KOPT-K1 (cell line): Measurements from ENCODE around the gene ATOH8.

ENCODE experiments used
- H3K27ac ChIP-seq: fragments of 200-600 bp; sonication (generic); 2 replicates; pipeline ENCODE4 v1.5.1; 2016; ENCODE audit warnings: antibody characterized with exemption, mild to moderate bottlenecking, low read depth, low read length; ENCODE audit not compliant: poor library complexity, severe bottlenecking
- H3K36me3 ChIP-seq: fragments of 200-600 bp; sonication (generic); 2 replicates; pipeline ENCODE4 v1.5.1; 2017; ENCODE audit warnings: antibody characterized with exemption, mild to moderate bottlenecking, low read length, moderate library complexity; ENCODE audit not compliant: insufficient read depth
- H3K9me3 ChIP-seq: fragments of 200-600 bp; sonication (generic); 2 replicates; pipeline ENCODE4 v1.5.1; 2017; ENCODE audit warnings: antibody characterized with exemption, low read length, mild to moderate bottlenecking; ENCODE audit not compliant: insufficient read depth, poor library complexity, severe bottlenecking

The ATOH8 gene

DNA sequence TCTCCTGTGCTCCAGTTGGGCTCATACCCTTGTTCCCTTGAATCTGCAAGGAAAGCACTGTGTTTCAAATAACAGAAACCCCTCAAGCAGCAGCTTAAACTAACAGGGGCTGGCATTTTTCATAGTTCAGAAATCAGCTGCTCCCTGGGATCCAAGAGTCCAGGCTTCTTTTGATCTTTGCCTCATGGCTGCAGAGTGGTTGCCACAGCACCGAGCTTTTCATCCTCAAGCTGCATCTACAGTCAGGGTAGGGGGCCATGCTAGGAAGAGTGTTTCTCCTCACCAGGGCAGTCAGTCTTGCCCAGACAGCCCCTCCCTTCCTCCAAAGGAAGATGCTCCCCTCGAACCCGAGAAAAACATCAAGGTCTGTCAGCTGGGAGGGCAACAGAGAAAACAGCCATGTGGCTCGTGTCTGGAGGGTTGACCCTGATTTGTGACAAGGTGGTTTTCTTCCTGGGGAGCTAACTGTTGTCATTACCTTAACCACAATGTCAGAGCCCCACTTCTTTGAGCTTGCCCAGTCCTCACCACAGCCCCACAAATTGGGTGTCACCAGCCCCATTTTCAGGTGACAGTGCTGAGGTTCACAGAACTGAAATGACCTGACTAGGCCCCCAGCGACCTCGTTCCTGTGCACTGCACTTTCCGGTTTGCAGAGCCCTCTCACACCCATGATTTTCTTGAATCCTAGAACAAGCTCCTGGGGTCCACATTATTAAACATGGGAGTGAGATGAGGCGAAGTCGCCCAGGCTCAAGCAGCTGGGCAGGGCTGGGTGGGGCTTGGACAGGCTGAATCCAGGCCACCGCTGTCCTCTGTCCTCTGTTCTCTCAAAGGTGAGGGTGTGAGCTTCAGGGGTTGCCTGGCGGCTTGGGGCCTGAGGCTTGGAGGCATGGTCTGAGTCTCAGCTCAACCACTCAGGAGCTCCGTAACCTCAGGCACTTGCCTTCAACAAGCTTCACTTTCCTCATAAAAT lies 21.9 kb downstream of the ATOH8 start:
- H3K36me3 ChIP-seq, result no peaks in the 10 kb centered on the region
- no peak overlapping the region for H3K27ac ChIP-seq
- H3K9me3 ChIP-seq, result no peaks in the 10 kb centered on the region

DNA sequence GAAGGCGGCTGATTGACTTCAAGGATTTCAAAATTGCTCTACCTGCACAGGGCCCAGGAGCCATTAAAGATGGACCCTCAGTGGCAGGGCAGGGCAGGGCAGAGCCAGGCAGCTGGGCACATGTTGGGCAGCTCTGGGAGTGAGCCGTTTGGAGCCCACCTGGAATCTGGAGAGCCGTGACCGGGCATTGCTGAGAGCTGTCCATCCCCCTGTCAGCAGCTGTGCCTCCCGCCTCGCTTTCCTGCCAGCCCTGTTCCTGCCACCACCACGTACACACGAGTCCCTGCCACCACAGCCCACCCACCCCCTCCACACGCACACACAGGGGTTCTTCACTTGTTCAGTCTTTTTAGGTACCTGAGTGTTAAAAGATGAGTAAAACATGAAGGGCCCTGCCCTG lies 22.9 kb downstream of the ATOH8 start:
- Histone ChIP-seq H3K36me3 (no peaks in the 10 kb centered on the region), H3K27ac (no peak overlapping the region), H3K9me3 (no peaks in the 10 kb centered on the region)

DNA sequence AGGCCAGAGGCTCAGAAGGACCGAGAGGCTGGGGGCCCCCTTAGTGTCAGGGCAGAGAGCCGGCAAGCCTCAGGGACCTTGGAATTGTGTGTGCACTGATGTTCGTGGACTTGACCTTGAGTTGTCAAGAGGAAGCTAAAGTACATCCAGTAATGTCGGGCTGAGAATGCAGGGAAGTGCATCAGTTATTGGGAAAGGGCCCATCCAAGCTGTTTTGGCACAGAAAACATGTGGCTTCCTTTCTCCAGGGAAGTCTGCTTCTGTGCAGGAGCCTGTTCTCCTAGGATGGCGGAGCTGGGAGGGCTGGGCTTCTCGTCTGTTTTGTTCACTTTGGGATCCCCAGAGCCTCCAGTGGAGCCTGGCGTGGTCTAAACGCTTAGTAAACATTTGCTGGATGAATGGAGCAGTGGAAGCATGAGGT lies 23.7 kb downstream of the ATOH8 start:
- Histone ChIP-seq H3K9me3 (no peaks in the 10 kb centered on the region), H3K27ac (no peak overlapping the region)

DNA sequence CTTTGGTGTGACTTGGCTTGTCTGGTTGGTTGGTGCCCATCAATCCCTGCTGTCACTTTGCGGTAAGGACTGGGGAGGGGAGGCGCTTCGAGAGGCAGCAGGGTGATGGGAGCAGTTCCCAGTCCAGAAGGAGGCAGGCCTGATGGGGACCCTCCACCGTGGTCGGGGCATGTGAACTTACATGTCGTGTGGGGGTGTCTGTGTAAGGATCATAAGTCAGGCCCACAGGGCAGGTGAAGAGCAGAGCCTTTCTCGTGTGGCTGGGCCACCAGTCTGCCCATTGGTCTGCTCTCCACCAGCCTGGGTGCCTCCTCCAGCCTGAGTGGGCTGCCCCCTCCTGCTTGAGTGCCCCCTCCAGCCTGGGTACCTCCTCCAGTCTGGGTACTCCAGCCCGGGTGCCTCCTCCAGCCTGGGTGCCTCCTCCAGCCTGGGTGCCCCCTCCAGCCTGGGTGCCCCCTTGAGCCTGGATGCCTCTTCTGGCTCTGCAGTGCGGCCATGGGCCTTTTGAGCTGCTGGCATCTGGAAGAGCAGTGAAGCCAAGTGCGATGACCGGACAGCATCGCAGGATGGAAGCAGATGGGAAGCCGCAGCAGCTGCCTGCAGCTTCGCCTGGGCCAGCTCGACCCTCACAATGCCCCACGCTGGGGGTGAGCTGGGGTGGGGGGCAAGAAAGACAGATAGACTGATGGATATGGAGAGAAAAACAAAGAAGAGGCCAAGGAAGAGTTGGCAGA lies 25.0 kb downstream of the ATOH8 start:
- no peaks in the 10 kb centered on the region for H3K36me3 ChIP-seq
- no peaks in the 10 kb centered on the region for H3K9me3 ChIP-seq
- H3K27ac ChIP-seq, result no peak overlapping the region

More for the DNA sequence above, 23.7 kb downstream of the ATOH8 start:
- no peaks in the 10 kb centered on the region for H3K36me3 ChIP-seq

DNA sequence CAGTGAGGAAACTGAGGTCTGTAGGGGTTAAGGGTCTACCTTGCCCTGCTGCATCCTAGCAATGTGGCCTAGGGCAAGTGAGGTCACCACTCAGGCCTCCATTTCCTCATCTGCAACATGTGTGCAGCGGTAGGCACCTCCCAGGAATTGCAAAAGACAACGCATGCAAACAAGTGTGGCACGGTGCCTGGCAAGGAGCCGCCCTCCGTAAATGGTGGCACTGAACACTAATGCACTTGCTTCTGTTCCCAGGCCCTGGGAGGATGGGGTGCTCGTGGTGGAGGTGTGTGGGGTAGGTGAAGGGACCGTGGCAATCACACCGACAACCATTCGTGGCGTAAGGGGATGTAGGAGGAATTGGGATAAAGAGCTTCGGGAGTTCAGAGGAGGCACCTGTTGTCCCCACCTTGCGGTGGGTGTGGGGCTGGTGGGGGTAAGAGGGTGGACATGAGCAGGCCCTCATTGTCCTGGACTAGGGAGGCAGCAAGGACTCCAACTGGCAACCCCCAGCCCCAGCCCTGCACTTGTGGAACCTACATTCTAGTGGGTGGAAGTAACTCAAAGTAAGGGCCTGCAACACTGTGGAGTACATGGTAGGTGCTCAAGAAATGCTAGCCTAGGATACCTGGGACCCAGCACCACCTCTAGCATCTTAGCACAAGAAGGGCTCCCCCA lies 26.0 kb downstream of the ATOH8 start:
- no peak overlapping the region for H3K27ac ChIP-seq
- H3K36me3 ChIP-seq, result no peaks in the 10 kb centered on the region
- H3K9me3 ChIP-seq, result no peaks in the 10 kb centered on the region

DNA sequence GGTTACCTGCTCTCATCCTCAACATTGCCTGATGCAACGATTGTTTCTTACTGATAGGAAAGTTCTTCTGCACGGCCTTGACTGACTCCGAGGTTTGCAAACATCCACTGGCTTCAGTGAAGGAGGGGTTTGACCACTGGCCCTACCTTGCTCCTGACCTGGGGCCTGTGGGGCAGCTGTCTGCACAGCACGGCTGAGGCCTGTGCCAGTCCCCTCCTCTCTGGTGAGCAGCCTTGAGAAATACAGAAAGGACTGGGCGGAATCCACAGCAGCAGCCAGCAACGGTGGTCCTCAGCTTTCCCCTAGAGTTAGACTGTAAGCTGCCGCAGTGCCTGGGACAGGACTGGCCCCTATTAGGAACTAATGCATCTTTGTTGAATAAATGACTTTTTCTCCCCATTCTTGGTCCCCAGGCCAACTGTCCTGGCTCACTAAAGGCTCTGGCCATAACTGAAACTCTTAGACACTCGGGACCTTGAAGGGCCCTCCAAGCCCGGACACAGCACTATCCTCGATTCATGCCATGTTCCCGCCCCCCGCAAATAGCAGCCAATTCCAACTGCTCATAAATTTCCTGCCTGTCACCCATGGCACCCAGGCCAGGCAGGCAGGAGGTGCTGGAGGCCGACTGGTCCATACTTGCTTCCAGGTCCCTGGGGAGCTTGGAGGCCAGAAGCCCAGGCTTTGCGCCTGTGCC lies 26.7 kb downstream of the ATOH8 start:
- H3K9me3 ChIP-seq, result no peaks in the 10 kb centered on the region
- H3K27ac ChIP-seq, result no peak overlapping the region
- no peaks in the 10 kb centered on the region for H3K36me3 ChIP-seq

DNA sequence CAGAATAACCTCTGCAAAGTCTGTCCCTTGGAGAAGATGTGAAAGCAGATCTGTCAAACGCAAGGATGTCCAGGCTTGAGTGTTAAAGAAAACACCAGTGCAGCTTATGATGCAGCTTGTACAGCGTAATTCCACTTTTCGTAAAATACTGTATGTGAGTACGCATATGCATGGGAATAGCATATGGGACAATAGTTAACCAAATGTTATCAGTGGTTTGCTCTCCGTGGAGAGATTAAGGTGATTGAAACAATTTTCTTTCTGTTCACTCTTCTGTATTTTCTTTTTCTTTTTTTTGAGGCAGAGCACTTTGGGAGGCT lies 27.2 kb downstream of the ATOH8 start:
- no peaks in the 10 kb centered on the region for H3K36me3 ChIP-seq
- H3K9me3 ChIP-seq, result no peaks in the 10 kb centered on the region
- H3K27ac ChIP-seq, result no peak overlapping the region

DNA sequence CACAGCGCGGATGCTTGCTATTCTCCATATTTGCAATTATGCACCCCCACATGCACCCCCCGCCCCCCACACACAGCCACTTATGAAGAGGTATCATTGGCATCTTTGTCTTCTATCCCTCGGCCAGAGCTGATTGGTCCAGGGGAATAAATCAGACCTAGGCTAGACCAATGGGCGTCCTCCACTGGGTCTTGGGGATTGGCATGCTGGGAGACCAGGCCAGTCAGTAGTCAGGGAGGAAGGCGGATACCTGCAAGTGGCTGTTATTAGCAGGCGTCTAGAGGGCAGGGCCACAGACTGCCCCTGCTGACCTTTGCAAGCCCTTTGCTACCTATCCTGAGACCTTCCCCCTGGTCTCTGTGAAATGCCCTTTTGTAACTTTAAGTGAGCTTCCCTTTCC lies 30.0 kb downstream of the ATOH8 start:
- H3K27ac ChIP-seq, result no peak overlapping the region
- no peaks in the 10 kb centered on the region for H3K36me3 ChIP-seq
- H3K9me3 ChIP-seq, result no peaks in the 10 kb centered on the region

DNA sequence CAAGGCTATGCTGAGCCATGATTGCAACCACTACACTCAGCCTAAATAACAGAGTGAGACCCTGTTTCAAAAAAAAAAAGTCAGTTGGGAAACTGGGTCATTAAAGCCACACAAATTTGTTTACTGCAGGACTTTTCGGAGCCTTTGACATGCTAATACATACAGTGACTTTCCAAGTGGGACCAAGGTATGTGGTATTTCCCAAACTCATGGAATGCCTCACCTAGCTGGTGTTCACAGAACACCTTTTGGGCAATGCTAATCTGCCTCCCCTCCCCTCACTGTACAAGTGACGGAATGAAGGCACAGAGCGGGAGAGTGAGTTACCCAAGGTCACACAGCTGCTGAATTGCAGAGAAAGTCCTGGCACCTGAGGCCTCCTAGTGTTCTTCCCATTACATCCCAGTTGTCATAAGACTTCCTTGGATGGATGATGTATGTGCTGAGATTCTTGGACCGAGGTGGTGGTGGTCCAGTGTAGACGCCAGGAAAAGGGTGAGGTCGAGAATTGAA lies 30.7 kb downstream of the ATOH8 start:
- Histone ChIP-seq H3K9me3 (no peaks in the 10 kb centered on the region), H3K27ac (no peak overlapping the region), H3K36me3 (no peaks in the 10 kb centered on the region)

DNA sequence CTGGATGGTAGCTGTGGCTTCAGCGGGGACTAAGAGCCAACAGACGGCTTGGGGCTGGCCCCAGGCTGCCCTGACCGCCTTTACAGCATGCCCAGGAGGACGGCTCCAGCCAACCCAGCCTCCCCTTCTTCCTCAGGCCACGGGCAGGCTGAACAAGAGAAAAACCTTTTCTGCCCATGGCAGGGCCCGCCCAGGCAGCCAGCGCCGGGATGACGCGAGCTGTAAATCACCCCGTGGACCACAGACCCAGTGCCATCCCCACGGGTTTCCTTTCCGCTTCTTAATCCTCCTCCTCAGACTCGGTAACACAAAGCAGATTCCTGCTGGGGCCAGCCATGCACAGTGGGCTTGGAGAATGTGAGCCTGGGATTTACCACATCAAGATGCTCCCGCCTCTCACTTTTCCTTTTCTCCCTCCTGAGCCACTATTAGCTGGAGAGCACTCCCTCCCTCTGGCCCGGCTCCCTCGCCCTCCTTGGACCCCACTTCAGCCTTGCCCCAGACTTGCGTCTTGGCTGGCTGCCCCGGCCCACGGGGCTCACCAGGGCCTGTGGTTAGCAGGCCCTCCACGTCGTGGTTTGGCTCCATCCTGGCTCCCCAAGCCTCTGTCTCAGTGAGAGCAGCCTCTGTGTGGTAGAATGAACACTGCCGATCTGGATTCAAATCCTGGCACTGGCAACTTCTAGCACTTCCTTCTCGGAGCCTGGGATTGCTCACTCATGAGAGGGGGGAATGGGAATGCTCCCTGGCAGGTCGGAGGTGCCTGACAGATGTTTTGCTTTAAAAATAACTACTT lies 31.4 kb downstream of the ATOH8 start:
- Histone ChIP-seq H3K9me3 (no peaks in the 10 kb centered on the region), H3K27ac (no peak overlapping the region), H3K36me3 (no peaks in the 10 kb centered on the region)

DNA sequence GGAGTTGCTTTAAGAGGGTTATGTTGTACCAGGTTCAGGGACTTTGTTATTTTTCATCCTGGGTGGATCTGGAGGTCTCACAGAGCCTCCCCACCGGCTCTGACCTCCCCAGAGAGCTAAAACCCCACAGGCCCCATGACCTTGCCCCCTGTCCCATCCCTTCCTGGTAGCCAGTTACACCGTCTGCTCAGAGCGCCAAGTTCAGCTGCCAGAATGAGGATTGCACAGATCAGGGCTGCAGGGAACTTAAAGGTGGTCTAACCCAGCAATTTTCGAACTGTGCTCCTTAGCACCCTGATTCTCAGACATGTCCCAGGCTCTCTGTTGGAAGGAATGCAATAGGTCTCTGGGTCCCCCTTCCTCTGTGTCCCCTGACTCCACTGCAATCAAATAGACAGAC lies 32.1 kb downstream of the ATOH8 start:
- Histone ChIP-seq H3K36me3 (no peaks in the 10 kb centered on the region), H3K27ac (no peak overlapping the region), H3K9me3 (no peaks in the 10 kb centered on the region)

DNA sequence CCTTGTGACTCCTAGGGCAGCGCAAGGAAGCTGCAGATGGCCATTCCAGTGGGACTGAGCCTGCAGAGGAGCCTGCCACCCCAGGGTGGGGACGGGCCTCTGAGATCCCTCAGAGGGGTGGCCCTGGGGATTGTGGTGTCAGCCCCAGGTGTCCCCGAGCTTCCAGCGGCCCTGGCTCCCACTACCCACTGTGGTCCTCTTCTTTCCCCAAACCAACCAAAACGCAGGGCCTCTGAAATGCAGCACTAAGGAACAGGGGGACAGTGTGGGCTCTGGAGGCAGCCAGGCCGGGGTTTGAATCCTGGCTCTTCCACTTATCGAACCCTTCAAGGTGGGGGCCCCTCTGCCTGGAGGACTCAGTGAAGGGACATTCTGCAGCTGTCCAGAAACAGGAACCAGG lies 32.7 kb downstream of the ATOH8 start:
- no peak overlapping the region for H3K27ac ChIP-seq
- H3K9me3 ChIP-seq, result no peaks in the 10 kb centered on the region
- H3K36me3 ChIP-seq, result no peaks in the 10 kb centered on the region

DNA sequence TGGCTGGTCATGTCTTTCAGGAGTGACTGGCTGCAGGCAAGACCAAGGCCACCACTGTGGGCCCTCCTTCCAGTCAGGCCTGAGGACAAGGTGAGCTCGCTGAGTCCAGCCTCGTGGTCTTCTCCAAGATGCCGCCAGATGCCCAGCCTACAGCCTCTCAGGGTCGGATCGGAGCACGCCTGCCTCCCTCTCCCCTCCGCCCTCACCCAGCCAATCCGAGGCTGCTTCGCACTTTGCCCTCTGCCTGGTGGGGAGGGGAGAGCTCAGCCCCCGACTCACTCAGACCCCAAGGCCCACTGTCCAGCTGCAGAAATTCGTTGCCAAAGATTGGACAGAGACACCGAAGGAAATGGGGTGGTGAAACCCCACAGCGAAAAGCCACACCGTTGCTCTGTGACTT lies 33.1 kb downstream of the ATOH8 start:
- Histone ChIP-seq H3K36me3 (no peaks in the 10 kb centered on the region), H3K9me3 (no peaks in the 10 kb centered on the region), H3K27ac (no peak overlapping the region)
